GM10266 (cell line): ENCODE results near the gene CCSER2.

Experiments
- DNase-seq: peaks from one replicate; pipeline ENCODE4 v3.0.0; 2012; ENCODE audit errors: extremely low spot score
- TF ChIP-seq, protein P1 (sequence below): IDR thresholded peaks from 2 replicates; pipeline ENCODE4 v1.5.1; 2012; ENCODE audit warnings: mild to moderate bottlenecking, low read depth; ENCODE audit not compliant: control insufficient read depth, insufficient read depth; ENCODE audit errors: missing control alignments

Gene CCSER2

DNA sequence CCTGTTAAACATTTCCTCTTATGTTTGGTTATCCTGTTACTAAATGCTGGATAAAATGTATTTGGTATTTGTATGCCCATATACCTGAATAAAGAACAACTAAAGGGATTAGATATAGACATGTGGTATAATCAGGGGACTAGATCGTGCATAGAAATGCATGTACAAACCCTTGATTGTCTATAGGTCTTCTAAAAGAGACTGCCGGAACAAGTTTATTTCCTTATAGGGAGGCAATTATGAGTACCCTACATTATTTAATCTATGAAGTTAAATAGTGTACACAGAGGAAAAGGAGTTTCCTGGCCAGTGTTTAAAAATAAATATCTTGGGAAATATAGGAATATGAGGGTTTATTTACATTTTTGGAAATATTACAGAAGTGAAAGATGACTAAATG is 44.6 kb downstream of the CCSER2 start:
- no peak for DNase-seq
- TF ChIP-seq, protein P1, sequence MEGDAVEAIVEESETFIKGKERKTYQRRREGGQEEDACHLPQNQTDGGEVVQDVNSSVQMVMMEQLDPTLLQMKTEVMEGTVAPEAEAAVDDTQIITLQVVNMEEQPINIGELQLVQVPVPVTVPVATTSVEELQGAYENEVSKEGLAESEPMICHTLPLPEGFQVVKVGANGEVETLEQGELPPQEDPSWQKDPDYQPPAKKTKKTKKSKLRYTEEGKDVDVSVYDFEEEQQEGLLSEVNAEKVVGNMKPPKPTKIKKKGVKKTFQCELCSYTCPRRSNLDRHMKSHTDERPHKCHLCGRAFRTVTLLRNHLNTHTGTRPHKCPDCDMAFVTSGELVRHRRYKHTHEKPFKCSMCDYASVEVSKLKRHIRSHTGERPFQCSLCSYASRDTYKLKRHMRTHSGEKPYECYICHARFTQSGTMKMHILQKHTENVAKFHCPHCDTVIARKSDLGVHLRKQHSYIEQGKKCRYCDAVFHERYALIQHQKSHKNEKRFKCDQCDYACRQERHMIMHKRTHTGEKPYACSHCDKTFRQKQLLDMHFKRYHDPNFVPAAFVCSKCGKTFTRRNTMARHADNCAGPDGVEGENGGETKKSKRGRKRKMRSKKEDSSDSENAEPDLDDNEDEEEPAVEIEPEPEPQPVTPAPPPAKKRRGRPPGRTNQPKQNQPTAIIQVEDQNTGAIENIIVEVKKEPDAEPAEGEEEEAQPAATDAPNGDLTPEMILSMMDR = no peak

DNA sequence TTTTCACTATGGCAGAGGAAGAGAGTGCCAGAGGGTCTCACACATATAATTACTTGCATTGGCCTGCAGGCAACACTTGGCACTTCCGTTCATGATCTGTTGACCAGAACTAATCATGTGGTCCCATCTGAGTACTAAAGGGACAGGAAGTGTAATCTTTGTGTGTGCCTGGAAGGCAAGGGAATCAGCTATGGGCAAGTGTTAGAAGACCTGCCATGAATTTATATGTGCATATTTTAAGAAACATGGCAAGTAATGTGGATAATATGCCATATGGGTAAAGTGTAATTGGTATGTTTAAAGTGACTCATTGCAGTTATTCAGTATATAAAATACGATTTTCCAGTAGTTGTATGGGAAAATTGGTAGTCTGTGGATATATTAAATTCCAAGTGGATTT is 46.1 kb downstream of the CCSER2 start:
- TF ChIP-seq, protein P1 = no peak

DNA sequence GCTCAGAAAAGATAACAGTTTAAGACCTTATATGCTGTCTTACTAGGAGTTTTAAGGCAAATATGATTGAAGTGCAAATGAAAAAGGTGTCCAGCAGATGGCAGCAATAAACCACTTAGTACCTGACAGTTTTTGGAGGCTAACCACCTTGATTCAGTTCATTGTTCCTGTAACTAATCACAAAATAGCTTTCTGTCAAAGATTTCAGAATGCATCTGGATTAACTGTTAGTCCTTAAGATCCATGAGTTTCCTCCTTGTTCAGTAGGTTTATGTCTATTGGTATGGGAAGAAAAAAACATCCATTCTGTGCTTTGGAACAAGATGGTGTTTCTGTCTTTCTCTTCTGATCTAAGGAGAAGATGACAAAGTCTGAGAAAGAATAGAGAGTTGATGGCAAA is 46.6 kb downstream of the CCSER2 start:
- DNase-seq = peak; percentile 17
- TF ChIP-seq, protein P1 = peak; percentile 60

More for the DNA sequence above, 46.1 kb downstream of the CCSER2 start:
- DNase-seq = no peak

DNA sequence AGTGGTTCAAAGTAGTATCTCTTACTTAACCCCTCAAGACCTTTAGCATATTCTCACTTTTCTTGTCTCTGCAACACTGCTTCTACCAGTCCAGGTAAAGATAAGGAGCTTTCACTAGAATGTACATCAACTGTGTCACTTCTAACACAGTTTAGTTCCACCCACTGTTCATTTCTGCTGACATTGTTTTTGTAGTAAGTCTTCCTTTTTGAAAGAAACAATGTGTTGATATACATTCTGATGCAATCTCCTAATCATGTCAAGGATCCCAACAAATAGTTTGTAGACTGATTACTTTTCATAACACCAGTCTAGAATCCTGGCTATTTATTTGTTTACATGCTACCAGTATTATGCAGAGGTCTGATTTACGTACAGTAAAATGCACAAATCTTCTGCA is 47.5 kb downstream of the CCSER2 start:
- TF ChIP-seq, protein P1 = no peak
- no peak for DNase-seq

DNA sequence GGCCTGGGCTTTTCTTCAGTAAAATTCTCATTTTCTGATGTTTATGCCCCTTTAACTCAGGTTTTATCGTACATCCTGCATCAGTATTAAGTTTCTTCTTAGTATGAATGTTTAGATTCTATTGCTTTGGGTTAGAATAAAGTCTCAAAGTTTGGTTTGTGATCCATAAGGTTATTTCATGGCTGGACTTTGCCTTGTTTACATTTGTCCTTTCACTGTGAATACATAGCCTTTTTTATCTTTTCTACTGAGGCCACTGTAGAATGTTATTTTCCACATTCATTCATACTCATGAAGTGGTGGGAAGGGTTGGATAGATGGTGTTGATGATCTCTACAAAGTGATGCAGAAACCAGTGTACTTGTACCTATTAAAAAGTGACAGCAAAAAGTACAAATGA is 59.8 kb downstream of the CCSER2 start:
- no peak for DNase-seq
- TF ChIP-seq, protein P1 = no peak

DNA sequence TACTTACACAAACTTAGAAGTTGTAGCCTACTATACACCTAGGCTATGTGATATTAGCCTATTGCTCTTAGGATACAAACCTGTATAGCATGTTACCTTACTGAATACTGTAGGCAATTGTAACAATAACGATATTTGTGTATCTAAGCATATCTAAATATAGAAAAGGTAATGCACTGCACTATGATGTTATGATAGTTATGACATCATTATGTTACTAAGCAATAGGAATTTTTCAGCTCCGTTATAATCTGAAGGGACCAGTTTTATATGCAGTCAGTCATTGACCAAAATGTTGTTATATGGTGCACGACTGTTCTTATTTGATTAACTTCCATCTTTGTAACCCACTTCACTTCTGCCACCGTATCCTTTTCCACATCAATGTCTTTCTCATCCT is 62.0 kb downstream of the CCSER2 start:
- no peak for DNase-seq
- TF ChIP-seq, protein P1 = no peak

DNA sequence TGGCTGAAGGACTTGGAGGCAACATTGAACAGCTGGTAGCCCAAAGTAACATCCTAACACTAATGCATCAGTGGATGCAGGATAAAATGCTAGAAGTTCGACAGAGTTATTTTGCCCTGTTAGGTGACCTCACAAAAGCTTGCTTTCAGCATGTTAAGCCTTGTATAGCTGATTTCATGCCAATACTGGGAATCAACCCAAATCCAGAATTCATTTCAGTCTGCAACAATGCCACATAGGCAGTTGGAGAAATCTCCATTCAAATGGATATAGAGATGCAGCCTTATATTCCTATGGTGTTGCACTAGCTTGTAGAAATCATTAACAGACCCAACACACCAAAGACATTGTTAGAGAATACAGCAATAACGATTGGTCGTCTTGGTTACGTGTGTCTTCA is 62.9 kb downstream of the CCSER2 start:
- DNase-seq = no peak
- TF ChIP-seq, protein P1 = no peak
